Subcutaneous adipose tissue (tissue), 4 donors: ENCODE results near the gene OR6N1. TPM values are rescaled to one million over a fixed set of nuclear protein-coding genes. Genes with fewer than 3 reads are reported as not detected.

Experiments used
- total RNA-seq, 4 donors: library from RNA; depleted of rRNA; stranded (reverse); fragments of >200 nt; gene quantifications; one replicate each; pipeline ENCODE4 v1.1.0, GENCODE V29; 2016
- TF ChIP-seq, protein P1 (sequence below): fragments of 450-650 bp; IDR thresholded peaks from one replicate; pipeline ENCODE4 v1.5.1; 2016; ENCODE audit warnings: low read depth, mild to moderate bottlenecking, control low read depth, antibody characterized with exemption, moderate library complexity

The OR6N1 gene, protein sequence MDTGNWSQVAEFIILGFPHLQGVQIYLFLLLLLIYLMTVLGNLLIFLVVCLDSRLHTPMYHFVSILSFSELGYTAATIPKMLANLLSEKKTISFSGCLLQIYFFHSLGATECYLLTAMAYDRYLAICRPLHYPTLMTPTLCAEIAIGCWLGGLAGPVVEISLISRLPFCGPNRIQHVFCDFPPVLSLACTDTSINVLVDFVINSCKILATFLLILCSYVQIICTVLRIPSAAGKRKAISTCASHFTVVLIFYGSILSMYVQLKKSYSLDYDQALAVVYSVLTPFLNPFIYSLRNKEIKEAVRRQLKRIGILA
- total RNA-seq, result not detected

DNA sequence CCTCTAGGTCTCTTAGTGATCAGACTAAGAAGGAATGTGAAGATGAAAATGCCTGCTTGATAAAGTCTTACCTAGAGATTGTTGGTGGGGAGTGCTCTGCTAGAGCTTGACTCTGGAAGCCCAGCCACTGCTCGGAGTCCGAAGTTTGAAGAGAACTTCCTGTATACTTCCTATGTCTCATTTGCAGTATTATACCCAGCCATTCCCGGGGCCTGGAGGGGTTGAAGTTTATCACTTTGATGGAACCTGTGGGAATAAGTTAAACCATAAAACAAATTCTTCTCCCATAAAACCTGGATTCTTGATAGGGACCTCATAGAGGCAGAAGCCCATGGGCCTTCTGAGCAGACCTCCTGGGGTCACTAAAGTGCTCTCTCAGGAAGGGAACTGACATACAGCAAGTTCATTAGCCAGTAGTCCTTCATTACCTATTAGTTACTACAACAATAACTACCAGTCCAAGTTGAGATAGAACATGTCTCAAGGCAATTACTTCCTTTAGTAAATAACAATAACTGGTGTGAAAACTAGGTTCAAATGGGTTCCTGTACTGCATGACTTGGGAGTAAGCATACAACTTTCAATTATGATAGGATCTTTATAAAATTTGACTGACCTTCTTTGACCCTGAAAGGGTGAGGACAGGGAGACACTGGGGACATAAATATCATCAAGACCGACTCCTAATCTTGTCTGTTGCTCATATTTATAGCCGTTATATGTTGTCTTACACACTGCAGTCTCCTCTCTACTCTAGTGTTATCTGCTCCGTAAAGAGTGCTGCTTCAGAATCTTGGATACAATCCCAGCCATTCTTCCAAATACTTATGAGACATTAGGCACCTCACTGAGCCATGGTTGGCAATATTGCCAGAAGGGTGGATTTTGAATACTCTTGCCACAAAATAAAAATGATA, at the start of gene OR6N1:
Gene OR6N1 (minus strand): TSS at position 246 of the 917 bp plus-strand sequence. CDS start 5,513 bp downstream, outside the sequence.
- TF ChIP-seq, protein P1, sequence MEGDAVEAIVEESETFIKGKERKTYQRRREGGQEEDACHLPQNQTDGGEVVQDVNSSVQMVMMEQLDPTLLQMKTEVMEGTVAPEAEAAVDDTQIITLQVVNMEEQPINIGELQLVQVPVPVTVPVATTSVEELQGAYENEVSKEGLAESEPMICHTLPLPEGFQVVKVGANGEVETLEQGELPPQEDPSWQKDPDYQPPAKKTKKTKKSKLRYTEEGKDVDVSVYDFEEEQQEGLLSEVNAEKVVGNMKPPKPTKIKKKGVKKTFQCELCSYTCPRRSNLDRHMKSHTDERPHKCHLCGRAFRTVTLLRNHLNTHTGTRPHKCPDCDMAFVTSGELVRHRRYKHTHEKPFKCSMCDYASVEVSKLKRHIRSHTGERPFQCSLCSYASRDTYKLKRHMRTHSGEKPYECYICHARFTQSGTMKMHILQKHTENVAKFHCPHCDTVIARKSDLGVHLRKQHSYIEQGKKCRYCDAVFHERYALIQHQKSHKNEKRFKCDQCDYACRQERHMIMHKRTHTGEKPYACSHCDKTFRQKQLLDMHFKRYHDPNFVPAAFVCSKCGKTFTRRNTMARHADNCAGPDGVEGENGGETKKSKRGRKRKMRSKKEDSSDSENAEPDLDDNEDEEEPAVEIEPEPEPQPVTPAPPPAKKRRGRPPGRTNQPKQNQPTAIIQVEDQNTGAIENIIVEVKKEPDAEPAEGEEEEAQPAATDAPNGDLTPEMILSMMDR, result no peak

DNA sequence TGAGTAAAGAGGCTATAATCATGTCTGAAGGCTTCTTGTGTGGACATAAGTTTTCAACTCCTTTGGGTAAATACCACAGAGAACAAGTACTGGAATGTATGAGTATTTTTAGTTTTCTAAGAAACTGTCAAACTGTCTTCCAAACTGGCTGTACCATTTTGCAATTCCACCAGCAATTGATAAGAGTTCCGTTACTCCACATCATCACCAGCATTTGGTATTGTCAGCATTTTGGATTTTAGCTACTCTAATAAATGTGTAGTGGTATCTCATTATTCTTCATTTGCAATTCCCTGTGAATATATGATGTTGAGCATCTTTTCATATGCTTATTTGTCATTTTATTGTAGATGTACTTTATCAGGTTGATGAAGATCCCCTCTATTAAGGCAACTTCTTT, 49.7 kb upstream of the OR6N1 start:
- TF ChIP-seq, protein P1, result no peak

DNA sequence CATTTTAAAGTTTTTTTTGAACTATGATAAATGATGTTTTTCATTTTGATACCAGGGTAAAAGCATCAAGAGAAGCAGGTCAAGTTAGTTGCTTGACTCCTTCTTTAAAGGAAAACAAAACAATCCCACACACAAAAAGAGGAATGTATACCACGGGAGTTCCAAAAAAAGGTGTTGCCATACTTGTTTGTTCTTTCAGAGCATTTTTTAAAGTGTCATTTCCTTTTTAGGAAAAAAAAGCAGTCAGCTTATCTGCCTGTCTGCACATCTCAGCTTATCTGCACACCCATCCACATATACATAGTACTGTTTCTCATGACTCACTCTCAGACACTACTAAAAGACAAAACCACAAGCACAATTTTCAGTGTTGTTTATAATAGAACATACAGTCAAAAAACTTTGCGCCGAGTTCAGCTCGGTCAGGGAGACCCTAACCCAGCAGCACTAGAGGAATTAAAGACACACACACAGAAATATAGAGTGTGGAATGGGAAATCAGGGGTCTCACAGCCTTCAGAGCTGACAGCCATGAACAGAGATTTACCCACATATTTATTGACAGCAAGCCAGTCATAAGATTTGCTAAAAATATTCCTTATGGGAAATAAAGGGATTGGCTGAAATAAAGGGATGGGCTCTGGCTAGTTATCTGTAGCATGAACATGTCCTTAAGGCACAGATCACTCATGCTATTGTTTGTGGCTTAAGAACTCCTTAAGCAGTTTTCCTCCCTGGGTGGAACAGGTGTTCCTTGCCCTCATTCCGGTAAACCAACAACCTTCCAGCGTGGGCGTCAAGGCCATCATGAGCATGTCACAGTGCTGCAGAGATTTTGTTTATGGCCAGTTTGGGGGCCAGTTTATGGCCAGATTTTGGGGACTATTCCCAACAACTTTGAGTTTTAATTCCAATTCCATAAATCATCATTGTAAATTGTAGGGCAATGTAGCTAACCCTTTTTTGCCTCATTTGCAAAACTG, 47.8 kb upstream of the OR6N1 start:
- TF ChIP-seq, protein P1, result no peak

DNA sequence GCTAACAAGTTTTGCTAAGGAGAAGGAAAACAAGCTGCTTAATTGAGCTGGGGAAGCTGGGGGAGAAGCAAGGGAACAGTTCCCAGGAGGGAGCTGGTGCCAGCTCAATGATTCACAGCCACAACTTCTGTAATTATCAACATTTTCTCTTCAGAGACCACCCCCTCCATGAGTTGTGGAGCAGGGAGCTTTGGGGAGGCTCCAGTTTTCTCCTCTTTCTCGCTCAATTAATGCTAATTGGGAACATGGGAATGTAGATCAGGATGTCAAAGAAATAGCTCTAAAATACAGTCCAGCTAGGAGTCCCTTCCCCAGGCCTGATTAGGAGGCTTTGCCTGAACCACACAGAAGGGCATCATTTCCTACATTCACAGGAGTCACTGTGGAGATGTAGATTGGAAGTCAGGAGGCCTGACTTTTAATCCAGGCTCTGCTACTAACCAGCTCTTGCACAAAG, 47.0 kb upstream of the OR6N1 start:
- TF ChIP-seq, protein P1, result no peak

DNA sequence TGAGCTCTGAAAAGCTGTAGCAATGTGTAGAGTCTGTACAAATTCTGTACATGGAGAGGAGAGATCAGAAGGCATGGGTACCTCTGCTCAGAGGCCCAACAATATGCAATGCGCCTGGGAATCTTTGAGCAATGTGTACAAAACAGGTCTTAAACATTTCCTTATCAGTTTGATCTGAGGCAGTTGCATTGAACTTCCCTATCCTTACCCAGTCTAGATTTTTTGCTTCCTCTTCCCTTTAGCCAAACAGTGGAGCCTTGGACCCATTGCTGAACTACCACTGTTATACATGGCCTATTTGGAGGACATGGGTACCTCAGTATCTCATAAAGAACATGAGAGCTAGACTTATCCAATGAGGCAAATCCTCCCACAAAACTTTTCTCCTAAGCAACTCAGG, 46.6 kb upstream of the OR6N1 start:
- TF ChIP-seq, protein P1, result no peak

DNA sequence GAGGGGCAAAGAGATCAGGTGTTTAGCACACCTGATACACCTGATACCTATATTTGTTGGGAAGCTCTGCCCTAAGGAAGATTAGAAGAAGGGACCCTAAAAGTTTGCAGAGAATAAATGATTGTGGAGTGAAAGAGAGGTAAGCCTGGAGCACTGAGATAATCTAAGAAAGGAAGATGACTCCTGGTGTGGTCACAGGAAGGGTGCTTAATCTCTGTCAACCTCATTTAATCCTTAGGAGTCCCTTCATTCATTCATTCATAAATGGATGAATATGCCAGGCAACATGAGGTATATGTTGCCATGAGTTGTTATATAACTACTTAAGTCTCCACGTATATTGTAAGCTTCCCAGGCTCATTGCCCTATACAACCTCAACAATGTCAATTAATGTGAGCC, 43.0 kb upstream of the OR6N1 start:
- TF ChIP-seq, protein P1, result no peak
